ENCODE data around the gene TES. TPM values are rescaled to one million over a fixed set of nuclear protein-coding genes. Genes with fewer than 3 reads are reported as not detected.

The TES gene
- total and polyA plus RNA-seq, 9 of the 15 experiments (the other 6 are each of a cell fraction or from before 2014, with no cell fraction given): 20.7 to 61.6 (median 53.8) TPM

DNA sequence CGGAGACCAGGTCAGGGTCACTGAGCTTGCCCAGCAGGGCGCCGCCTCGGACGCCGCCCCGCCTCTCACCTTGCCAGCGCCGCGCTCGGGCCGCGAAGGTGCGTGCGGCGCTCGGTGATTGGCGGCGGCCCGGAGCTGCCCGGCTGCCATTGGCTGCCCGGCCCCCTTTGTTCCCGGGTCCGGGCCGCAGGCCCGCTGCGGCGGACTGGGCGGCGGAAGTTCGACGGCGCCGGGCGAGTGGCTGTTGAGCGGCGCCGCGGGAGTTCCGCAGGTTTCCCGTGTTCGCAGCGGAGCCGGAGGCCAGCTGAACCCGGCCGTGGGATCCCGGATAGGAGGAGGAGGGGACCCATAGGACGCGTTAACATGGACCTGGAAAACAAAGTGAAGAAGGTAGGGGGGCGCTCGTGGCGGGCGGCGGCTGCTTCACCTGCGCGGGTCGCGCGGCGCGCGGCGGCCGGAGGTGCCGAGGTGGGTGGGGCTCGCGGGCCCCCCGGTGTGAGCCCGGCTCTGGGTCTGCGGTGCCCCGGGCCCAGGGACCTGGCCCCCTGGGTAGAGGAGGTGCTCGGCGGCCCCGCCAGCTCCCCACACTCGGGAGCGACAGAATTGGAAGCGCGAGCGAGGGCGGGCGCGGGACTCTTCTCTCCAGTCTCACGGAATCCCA is at the start of gene TES (continued):
- TF ChIP-seq, protein P1, sequence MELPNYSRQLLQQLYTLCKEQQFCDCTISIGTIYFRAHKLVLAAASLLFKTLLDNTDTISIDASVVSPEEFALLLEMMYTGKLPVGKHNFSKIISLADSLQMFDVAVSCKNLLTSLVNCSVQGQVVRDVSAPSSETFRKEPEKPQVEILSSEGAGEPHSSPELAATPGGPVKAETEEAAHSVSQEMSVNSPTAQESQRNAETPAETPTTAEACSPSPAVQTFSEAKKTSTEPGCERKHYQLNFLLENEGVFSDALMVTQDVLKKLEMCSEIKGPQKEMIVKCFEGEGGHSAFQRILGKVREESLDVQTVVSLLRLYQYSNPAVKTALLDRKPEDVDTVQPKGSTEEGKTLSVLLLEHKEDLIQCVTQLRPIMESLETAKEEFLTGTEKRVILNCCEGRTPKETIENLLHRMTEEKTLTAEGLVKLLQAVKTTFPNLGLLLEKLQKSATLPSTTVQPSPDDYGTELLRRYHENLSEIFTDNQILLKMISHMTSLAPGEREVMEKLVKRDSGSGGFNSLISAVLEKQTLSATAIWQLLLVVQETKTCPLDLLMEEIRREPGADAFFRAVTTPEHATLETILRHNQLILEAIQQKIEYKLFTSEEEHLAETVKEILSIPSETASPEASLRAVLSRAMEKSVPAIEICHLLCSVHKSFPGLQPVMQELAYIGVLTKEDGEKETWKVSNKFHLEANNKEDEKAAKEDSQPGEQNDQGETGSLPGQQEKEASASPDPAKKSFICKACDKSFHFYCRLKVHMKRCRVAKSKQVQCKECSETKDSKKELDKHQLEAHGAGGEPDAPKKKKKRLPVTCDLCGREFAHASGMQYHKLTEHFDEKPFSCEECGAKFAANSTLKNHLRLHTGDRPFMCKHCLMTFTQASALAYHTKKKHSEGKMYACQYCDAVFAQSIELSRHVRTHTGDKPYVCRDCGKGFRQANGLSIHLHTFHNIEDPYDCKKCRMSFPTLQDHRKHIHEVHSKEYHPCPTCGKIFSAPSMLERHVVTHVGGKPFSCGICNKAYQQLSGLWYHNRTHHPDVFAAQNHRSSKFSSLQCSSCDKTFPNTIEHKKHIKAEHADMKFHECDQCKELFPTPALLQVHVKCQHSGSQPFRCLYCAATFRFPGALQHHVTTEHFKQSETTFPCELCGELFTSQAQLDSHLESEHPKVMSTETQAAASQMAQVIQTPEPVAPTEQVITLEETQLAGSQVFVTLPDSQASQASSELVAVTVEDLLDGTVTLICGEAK (IDR thresholded peaks at IDR 0.05): peak; percentile 87
- TF ChIP-seq, protein P1 (CRISPR knock-in tag; IDR thresholded peaks at IDR 0.05): no peak
- peak; percentile 47 for TF ChIP-seq PHF8 (IDR thresholded peaks at IDR 0.05; ENCODE audit: borderline replicate concordance, low read length)
- 0 out of 2 replicates have a peak, but pooled peaks have one; percentile 21 for TF ChIP-seq ZNF232 (CRISPR knock-in tag; IDR thresholded peaks at IDR 0.05)
- TF ChIP-seq, protein P2, sequence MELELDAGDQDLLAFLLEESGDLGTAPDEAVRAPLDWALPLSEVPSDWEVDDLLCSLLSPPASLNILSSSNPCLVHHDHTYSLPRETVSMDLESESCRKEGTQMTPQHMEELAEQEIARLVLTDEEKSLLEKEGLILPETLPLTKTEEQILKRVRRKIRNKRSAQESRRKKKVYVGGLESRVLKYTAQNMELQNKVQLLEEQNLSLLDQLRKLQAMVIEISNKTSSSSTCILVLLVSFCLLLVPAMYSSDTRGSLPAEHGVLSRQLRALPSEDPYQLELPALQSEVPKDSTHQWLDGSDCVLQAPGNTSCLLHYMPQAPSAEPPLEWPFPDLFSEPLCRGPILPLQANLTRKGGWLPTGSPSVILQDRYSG (tag; conservative IDR thresholded peaks at IDR 0.05; ENCODE audit: low read depth): no peak
- peak in 1 of 2 experiments; percentile 66; a peak in 2 of 4 replicates for TF ChIP-seq ZMIZ1 (IDR thresholded peaks at IDR 0.05; ENCODE audit: low read depth in 2 of 2, low read length in 2 of 2)
- TF ChIP-seq FOXP1 (CRISPR knock-in tag; IDR thresholded peaks at IDR 0.05): 0 out of 2 replicates have a peak, but pooled peaks have one; percentile 37
- TF ChIP-seq SMARCB1 (IDR thresholded peaks at IDR 0.05; ENCODE audit: insufficient read length, low read depth): no peak
- TF ChIP-seq YY1 (IDR thresholded peaks at IDR 0.05; ENCODE audit: borderline replicate concordance in 1 of 3, control insufficient read depth in 1 of 3, extremely low read depth in 1 of 3, insufficient read depth in 3 of 3, insufficient read length in 1 of 3, insufficient replicate concordance in 2 of 3, low read depth in 1 of 3, low read length in 2 of 3): peak in 2 of 3 experiments; percentile 49 to 59
- TF ChIP-seq ZSCAN29 (IDR thresholded peaks at IDR 0.05): no peak
- no peak for TF ChIP-seq PRMT5 (CRISPR knock-in tag; IDR thresholded peaks at IDR 0.05)

All from K562 (cell line).